Urothelium cell line (cell line): Measurements from ENCODE around the gene RPS21.

Source experiments
- DNase-seq: peaks from one replicate; pipeline ENCODE4 v3.0.0; 2011; ENCODE audit warnings: low spot score, mixed read lengths
- FAIRE-seq: peaks from 2 replicates; lab custom pipeline; 2011; peaks lifted over from hg19 to GRCh38; lab: Jason Lieb, UNC

RPS21 gene

DNA sequence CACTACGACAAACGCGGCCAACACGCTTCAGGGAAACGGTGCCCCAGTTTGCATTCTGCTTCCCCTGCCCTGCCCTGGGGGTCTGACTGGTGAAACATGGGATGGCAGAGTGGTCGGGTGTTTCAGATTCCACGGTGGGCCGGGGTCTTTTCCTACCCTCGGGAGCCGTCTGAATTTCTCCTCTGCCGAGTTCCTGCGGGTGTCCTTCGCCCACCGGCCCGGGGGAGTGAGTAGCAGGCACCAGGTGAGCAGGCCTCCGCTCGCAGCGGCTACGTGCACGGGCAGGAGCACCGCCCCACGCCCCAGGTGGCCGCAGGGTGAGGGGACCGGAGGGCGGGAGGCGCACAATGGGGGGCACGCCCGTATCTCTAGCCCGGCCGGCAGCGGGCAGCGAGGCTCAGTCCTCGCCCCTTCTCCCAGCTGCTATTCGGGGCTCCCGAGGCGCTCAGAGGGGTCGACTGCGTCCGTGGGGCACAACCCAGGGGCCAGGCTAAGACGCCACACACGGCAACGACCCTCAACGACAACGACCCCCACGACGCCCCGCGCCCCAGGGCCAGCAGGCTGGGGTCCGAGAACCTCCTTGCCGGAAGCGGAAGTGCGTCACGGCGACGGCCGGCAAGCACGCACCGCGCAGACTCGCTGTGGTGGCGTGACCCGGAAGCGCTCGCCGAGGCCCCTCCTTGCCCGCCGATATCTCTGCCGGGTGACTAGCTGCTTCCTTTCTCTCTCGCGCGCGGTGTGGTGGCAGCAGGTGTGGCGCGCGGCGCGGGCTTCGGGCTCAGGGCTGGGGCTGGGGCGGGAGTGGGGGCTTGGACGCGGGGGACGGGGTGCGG, at the start of gene RPS21:
Gene RPS21 (plus strand): TSS at position 721 of the 836 bp plus-strand sequence. CDS start 236 bp downstream, outside the sequence.
- peak; percentile 82 for FAIRE-seq
- peak; percentile 99 for DNase-seq

DNA sequence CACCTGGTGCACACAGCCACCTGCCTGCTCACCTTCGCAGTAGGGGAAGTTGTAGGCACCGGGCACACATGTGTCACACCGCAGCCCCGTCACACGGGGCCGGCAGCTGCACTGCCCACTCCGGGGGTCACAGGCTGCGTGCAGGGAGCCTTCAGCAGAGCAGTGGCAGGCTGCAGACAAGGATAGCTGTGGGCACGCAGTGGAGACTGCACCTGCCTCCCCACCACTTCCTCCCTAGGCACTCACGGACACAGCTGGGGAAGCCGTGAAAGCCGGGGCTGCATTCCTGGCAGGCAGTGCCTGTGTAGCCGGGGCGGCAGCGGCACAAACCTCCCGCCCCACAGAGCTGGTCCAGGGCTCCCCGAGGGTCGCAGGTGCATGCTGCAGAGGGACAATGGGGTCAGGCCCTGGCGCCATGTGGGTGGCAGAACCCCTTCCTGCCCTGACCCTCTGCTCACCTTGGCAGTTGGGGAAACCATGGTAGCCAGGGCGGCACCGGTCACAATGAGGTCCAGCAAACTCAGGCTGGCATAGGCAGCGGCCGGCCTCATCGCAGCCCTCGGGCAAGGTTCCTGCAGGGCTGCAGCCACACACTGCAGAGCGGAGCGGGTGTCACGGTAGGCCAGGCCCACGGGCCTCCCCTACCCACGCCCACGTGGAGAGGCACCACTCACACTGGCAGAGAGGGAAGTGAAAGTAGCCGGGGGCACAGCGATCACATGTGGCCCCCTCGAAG, 49.2 kb upstream of the RPS21 start:
- FAIRE-seq (peak; percentile 66), DNase-seq (no peak)

DNA sequence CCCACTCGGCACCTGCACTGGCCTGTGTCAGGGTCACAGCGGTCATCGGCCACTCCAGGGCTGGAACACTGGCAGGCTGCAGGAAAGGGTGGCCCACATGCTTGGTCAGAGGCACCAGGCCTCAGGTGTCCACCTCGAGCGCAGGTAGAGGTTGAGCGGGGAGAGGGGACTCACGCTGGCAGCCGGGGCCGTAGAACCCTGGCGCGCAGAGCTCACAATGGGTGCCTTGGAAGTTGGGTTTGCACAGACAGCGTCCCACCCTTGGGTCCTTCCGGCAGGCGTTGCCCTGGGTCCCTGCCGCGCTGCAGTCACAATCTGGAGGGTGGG, 48.6 kb upstream of the RPS21 start:
- FAIRE-seq (no peak), DNase-seq (no peak)

DNA sequence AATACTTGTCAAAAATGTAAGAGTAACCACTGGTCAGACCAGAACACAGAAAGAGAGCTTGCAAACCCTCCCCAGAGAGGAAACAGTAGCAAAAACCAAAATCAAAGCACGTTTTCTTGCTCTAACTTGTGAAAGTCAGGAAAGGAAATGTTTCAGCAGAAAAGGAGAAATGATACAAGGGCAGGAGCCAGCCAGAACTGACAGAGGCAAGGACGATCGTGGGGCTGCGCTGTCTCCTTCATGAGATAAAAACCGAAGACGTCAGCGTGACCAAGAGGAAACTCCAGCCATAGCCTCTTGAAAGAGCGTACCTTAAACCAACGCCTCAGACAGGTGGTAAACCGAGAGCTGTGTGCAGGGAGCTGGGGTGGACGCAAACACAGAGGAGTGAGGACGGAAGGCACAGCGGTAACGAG, 47.2 kb upstream of the RPS21 start:
- no peak for FAIRE-seq
- DNase-seq: no peak

DNA sequence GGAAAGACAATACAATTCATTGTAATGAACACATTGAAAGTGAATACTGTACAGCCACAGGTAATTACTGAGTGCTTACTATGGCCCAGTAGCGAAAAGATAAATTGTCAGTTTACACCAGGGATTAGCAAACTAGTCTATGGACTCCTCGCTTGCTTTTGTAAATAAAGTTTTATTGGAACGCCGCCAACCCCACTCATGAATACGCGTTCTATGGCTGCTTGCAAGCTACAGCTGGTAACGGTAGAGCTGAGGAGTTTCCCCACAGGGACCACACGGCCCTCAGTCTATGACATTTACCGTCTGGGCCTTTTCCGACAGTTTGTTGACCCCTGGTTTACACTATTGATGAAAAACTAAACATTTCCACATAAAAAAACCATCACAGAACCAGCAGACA, 44.0 kb upstream of the RPS21 start:
- no peak for FAIRE-seq

DNA sequence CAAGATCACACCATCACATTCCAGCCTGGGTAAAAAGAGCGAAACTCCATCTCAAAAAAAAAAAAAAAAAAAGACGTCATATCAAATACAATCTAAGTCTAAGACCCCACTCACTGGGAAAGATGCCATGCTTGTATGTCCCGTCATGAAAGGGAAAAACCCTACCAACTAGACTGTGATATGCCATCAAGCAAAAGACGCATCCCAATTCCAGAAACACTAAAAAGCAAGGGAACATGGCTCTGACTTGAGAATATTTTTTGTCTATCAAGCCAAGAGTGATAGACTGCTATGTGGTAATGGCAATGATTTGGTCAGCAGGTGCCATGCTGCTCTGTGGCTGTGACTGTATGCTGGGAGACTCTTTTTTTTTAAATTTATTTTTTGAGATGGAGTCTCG, 42.8 kb upstream of the RPS21 start:
- no peak for FAIRE-seq
- no peak for DNase-seq

More for the DNA sequence above, 44.0 kb upstream of the RPS21 start:
- no peak for DNase-seq

DNA sequence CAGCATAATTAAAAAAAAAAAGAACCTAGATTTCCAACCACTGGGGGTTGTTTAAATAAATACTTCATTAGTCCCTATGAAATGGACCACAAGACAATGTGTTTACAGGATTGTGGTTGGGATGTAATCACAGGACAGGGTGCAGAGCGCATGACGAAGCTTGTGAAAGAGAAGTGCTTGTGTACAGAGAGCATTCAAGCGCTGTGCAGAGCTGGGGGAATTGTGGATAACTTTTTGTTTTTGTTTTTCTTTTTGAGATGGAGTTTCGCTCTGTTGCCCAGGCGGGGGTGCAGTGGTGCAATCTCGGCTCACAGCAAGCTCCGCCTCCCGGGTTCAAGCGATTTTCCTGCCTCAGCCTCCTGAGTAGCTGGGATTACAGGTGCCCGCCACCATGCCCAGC, 42.1 kb upstream of the RPS21 start:
- no peak for DNase-seq
- no peak for FAIRE-seq

DNA sequence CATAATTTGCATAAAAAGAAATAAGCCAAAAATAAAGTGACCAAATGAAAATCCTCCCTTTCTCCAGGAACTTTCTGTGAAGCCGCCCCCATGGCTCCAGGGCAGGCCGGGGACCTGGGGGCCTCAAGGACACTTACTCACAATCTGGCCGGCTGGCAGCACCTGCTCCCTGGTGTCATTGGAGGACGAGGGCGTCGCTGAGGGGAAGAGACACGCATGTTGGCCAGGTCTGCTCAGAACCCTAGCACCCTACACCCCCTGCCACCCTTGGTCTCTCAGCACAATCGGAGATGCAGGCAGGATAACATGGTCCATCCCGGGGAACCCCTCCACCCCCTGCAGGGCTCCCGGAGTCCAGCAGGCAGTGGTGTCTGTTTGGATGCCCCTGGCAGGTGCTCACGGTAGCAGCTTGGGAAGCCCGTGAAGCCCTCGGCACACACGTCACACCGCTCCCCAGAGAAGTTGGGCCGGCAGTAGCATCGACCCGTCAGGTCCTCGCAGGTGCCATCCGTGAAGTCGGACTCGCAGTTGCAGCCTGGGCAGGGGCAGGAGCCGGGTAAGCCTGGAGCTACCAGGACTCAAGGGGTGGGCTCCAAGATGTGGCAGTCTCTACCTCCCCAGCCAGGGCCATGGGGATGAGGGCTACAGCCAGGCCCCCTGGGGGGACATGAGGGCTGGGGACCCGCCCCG, 41.1 kb upstream of the RPS21 start:
- no peak for FAIRE-seq
- DNase-seq: no peak

DNA sequence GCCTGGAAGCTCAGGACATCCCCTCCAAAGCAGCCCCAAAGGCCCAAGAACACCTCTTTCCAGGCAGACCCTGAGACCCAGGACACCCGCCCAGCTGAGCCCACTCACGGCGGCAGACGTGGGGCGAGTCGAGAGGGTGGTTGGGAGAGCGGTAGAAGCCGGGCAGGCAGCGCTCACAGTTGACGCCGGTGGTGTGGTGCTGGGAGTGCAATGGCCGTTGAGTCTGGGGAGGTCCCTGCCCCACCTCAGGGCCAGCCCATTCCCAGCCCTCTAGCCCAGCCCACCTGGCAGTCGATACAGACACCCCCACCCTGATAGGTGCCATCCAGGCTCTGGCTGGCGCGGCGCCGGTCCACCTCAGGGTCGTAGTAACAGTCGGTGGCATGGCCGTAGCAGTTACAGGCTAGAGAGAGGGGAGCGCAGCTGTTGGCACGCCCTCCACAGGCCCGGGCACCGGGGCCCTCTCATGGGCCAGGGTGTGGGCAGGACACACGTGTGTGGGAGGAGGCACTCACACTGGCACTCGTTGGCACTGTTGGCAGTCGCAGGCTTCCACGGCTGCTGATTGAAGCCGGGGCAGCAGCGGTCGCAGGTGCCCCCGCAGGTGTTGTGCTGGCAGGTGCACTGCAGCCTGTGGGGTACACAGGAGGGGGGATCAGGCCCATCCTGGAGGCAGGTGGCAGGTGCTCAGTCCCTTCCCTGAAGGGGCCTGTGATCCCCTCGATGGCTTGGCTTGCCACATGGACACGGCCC, 40.3 kb upstream of the RPS21 start:
- FAIRE-seq: no peak
- DNase-seq: no peak

DNA sequence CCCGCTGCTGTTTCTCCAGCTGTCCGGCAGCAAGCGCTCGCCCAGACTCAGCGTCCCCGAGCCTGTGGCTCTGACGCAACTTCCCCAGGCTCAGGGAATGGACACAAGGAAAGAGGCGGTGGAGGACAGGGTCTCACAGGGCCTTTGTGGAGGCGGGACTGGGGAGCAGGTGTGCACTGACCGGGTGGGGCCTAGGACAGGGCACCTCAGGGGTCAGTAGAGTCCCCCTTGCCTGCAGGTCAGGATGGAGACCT, 39.8 kb upstream of the RPS21 start:
- DNase-seq: no peak
- FAIRE-seq: no peak

DNA sequence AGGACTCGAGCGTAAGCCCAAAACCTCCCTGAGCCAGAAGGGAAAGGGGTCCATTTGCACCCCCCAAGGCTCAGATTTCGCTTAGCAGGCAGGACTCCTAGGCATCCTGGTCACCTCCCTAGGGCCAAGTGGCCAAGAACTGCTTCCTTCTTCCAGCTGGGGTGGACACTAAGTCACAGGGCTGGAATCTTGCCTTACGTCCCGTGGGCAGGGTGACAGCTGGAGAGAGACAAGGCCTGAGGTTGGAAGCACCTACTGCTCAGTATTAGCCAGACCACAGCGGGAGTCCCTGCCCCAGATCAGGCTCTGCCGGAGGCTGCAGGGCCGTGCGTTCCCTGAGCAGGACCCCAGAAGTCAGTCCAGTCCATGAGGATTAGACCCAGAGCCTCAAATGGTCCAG, 39.5 kb upstream of the RPS21 start:
- FAIRE-seq (no peak), DNase-seq (no peak)

DNA sequence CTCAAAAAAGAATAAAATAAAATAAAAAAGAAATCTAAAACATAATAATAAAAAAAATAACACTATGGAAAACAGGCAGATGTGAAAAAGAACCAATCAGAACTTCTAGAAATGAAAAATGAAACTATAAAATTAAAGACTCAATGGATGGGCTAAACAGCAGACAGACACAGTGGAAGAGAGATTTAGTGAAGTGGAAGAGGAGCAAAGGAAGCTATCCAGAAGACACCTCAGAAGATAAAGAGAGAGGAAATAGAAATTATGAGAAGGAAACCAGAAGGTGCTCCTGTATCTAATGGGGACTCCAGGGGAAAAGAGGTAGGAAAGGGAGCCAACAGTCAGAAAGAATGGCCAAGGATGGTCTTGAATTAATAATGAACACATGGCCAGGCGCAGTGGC, 38.3 kb upstream of the RPS21 start:
- DNase-seq: no peak
- no peak for FAIRE-seq

DNA sequence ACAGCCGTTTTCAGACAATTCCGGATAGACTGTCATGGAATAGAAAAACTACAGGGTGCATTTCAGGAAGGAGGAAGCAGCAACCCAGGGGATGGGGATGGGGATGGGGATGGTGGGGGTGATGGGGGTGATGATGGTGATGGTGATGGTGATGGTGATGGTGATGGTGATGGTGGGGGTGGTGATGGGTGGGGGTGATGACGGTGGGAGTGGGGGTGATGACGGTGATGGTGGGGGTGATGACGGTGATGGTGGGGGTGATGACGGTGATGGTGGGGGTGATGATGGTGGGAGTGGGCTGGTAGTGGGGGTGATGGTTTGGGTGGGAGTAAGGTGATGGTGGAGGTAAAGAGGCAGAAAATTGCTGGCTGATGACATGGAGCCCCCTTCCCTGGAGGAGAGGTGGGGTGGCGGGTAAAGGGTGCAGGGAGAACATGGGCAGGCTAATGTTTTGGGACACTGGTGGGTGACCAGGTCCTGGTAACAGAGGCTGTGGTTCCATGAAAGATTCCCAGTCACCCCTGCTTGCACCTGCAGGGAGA, 37.3 kb upstream of the RPS21 start:
- peak; percentile 99 for FAIRE-seq
- DNase-seq: peak; percentile 76

DNA sequence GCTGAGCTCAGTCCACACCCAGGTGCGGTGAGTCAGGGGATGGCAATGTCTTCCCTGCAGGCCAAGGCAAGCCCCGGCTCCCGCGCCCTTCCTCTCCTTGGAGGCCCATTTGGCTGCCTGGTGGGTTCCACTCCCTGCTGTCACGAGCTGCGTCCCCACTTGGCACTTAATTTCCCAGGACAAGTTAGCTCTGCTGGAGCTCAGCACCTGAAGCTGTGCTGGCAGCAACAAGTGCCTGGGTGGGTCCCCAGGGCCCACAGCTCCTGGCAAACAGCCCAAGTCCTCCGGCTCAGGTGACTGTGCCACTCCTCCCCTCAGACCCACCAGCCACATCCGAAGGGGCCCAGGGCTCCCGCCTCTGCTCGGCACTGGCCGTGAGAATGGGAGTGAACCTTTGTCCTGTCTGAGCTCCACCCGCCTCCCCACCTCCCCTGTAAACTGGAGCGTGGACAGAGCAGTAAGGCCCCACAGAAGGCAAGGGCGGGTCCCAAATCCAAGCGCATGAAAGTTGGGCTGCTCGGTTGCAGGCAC, 36.7 kb upstream of the RPS21 start:
- FAIRE-seq (no peak), DNase-seq (peak; percentile 90)

DNA sequence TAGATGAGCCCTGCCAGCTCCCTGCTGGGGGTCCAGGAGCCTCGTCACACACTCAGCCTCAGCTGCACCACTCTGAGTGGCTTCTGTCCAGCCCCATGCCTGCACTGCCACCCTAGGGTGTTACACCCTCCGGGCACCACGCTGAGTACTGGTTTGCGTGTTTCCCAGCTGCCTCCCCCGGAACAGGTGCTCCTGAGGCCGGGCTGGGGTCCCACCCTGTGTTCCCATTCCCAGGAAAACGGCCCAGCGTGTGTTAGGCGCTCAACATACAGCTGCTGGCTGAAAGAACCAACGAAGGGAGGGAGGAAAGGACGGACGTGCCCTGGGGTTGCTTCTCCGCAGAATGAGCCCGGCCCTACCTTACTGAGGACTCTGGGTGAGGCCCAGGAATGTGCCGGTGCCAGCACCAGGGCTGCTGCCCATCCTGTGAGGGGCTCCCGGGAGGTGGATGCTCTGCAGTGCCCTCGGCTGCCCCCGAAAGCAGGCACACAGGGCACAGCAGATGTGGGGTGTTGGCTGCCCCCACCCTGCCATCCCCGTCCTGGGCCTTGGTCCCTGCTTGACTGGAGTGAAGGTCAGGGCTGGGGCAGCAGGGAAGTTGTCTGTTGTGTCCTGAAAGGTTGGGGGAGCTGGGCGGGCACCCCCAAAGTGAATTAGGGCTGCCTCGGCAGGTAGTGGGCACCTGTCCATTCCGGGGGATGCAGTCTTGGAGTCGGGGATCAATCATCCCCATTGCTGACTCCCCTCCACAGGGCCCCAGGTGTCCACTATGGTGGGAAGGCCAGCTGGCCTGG, 36.1 kb upstream of the RPS21 start:
- DNase-seq: no peak
- peak; percentile 63 for FAIRE-seq

DNA sequence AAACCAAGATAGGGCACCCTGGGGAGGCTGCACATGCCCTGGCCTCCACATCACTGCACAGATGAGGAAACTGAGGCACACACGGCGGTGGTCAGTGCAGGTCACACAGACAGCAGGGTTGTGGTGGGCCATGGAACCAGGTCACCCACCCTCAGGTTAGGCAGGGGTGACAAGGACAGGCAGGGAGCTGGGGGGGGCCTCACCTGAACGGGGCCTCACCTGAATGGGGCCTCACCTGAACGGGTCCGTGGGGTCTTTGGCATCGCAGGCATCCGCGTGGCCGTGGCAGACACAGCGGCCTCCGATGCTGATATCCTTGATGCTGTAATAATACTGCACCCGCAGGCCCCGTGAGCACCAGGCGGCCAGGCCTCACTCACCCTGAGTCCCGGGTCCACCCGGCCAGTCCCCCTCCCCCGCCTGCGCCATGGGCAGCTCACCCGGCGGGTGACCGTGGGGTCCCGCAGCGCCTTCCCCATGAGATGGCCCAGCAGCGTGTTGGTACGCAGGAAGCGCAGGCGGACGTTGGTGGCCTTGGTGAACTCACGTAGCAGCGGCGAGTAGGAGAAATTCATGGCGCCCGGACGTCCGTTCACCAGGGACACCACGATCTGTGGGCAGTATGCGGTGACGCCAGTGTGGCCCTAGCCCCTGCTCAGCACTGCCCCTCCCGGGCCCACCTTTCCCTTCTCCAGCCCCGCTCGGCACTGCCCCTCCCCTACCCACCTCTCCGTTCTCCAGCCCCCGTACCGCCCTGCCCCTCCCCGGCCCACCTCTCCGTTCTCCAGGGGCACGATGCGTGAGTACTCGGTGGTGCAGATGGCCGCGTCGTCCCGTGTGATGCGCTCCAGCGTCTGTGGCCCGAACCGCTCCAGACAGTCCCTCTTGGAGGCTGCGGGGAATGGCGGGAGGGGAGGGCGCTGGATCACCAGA, 35.2 kb upstream of the RPS21 start:
- no peak for DNase-seq
- FAIRE-seq: peak; percentile 85

DNA sequence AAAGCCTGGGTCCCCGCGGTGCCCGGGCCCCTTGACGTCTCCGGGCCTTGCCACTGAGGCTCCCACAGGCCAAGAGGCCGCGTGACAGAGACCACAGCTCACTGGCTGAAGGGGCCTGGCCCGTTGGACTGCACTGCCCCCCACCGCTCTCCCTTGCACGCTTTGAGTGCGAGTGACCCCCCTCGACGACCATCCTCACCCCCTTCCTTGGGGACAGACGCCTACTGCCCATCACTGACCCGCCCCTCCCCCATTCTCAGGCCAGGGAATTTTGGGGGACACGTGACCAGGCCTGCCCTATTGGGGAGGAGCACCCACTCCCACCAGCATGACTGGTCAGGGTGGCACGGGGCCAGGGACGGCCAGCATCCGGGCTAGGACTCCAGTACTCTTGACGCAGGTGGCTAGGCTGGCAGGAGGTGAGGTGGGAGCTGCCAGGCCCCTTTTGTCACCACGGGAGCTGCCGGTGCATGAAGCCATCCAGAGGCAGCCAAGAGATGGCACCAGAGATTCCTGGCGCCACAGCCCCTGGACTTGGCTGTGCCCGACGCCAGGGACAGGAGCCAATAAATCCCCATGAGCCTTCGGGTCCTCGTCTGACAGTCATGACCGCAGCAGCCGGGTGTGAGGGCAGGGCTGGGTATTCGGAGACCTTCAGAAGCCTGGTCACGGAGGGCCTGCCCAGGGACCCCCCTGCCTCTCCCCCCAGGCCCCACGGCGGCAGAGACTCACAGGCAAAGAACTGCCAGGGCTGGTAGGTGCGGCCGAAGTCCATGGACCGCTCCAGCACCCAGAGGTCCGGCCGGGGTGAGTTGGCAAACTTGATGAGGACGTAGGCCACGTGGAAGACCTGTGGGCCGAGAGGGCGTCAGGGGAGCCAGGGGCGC, 34.3 kb upstream of the RPS21 start:
- no peak for FAIRE-seq
- no peak for DNase-seq
